Camera-type eye (tissue), 1 donor: ENCODE data around the gene CTDSPL2. TPM values are rescaled to one million over a fixed set of nuclear protein-coding genes. Genes with fewer than 3 reads are reported as not detected.

Source experiments
- total RNA-seq: library from RNA; depleted of rRNA; stranded (reverse); fragments of >200 nt; gene quantifications from one replicate; pipeline ENCODE4 v1.2.3, GENCODE V29; 2014

The CTDSPL2 gene
- 174 TPM for total RNA-seq

GRCh38 chr15:44426975-44427755 is at the start of gene CTDSPL2:
CTDSPL2 (plus strand) TSS chr15:44427629; CDS start chr15:44459015, 31,386 bp downstream.

DNA sequence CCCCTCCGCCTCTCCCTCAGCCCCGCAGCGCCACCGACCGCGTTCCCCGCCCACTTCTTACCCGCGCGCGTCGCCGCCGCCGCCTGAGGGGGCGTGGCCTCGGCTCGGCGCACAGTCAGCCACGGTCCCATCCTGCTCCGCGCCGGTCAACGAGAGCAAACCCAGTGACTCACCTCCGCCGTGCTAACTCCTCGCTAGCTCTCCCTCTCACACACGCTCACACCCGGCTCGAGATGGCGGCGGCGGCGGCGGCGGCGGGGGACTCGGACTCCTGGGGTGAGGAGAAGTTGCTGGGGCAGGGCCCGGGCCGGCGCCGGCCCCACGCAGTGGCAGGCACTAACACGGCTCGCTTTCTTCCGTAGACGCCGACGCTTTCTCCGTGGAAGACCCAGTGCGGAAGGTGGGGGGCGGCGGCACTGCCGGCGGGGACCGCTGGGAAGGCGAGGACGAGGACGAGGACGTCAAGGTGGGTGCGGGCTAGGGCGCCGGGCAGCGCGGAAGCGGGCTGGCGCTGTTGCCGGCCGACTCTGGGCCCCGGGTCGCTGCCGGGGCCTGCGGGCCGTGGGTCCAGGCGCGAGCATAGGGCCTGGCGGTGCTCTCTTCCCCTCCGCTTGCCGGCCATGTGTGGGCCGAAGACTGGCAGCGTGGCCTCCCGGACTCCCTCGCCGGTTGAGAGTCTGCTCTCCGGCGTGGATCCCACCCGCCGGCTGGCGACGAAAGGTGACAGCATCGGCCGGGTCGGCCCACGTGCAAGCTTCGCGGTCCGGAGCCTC is 109.7 kb downstream of the CTDSPL2 start, which contains the start of gene EIF3J:
EIF3J (plus strand) TSS at position 186 of the 773 bp plus-strand sequence; CDS start at position 234, 48 bp downstream.

Other genes with a start within 250 kb of the CTDSPL2 start
- 25.5 TPM for gene FRMD5, start 232.4 kb upstream of the CTDSPL2 start, total RNA-seq
- 145 TPM for gene GOLM2, start 138.9 kb upstream of the CTDSPL2 start, total RNA-seq
- gene EIF3J, start 109.5 kb downstream of the CTDSPL2 start, total RNA-seq, result 73.5 TPM
- 127 TPM for gene SPG11, start 236.0 kb downstream of the CTDSPL2 start, total RNA-seq